ENCODE measurements around the gene TMEM250. TPM values are rescaled to one million over a fixed set of nuclear protein-coding genes. Genes with fewer than 3 reads are reported as not detected.

Gene TMEM250
- total RNA-seq, 2 donors from 2014 or later, result 38.9 to 40.1 TPM

DNA sequence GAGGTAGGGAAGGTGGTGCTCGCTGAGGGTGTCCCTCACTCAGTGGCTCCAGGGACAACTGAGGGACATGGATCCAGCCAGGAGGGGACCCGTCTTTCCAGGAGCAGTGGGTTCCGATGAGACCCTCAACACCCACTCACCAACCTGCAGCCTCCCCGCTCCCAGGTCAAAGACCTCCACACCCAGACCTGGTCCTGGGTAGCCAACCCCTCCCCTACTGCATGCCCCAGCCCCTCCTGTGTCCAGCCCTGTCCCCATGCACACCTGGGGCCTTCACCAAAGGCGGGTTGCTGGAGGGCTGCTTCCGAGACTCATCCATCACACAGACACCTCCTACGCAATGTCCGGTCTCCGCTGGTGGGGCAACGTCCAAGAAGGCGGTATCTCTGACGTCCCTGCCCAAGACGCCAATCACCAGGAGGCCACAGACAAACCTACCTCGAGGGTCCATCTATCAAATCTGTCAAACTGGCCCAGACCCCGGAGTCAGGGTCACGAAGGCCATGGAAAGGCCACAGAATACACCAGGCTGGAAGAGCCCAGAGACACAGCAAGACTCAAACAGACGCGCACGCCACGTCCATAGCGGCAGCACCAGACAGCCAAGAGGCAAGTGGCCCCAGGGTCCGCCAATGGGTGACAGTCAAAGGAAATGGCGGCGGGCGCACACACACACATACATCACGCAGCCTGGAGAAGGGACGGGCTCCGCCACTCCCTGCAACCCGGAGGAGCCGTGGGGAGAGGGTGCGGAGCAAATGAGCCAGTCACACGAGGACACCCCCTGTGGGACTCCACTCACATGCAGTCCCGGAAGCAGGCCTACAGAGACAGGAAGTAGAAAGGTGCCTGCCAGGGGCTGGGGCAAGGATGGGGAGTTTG lies 34.4 kb downstream of the TMEM250 start:
- Histone ChIP-seq H3K4me3 (no peak overlapping the region), H3K27me3 (replicated peaks; ENCODE audit: insufficient read depth) (no peaks in the 10 kb centered on the region), H3K36me3 (peaks cover 4% of the 10 kb centered on the region), H3K4me1 (ENCODE audit: control insufficient read depth in 1 of 2, low read depth in 2 of 2) (peaks cover 32 to 84% of the 10 kb centered on the region in 2 donors), H3K9me3 (no peaks in the 10 kb centered on the region), H3K27ac (no peak overlapping the region)
- no peak for DNase-seq (ENCODE audit: low spot score)
- TF ChIP-seq, protein P1, sequence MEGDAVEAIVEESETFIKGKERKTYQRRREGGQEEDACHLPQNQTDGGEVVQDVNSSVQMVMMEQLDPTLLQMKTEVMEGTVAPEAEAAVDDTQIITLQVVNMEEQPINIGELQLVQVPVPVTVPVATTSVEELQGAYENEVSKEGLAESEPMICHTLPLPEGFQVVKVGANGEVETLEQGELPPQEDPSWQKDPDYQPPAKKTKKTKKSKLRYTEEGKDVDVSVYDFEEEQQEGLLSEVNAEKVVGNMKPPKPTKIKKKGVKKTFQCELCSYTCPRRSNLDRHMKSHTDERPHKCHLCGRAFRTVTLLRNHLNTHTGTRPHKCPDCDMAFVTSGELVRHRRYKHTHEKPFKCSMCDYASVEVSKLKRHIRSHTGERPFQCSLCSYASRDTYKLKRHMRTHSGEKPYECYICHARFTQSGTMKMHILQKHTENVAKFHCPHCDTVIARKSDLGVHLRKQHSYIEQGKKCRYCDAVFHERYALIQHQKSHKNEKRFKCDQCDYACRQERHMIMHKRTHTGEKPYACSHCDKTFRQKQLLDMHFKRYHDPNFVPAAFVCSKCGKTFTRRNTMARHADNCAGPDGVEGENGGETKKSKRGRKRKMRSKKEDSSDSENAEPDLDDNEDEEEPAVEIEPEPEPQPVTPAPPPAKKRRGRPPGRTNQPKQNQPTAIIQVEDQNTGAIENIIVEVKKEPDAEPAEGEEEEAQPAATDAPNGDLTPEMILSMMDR (IDR thresholded peaks at IDR 0.05), result no peak
- no peak for ATAC-seq (ENCODE audit: insufficient number of reproducible peaks, low FRiP score, low read depth)

DNA sequence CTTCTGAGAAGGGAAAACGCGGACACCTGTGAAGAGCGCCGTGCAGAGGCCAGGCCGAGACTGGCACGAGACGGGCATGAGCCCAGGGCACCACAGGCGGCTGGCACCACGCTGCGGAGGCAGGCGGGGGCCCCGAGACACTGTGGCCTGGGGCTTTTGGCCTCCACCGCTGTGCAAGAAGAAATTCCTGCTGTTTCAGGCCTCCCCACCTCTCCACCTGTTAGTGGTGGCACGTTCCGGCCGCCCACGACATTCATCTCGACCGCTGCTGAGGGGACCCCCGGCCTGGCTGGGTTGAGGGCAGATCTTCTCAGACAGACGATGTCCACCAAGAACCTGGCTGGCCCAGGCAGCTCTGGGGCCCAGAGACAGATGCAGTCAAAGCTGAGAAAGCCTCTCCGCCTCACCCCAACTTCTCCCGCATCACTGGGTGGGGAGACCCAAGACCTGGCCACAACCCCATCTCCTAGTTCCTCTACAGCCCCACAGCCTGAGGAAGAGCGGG lies 35.1 kb downstream of the TMEM250 start:
- H3K27me3 ChIP-seq (replicated peaks; ENCODE audit: insufficient read depth), result no peaks in the 10 kb centered on the region
- DNase-seq (ENCODE audit: low spot score), result no peak
- ATAC-seq (ENCODE audit: insufficient number of reproducible peaks, low FRiP score, low read depth), result no peak
- TF ChIP-seq, protein P1 (IDR thresholded peaks at IDR 0.05), result no peak
- H3K9me3 ChIP-seq, result no peaks in the 10 kb centered on the region
- no peak overlapping the region for H3K4me3 ChIP-seq
- peaks cover 4% of the 10 kb centered on the region for H3K36me3 ChIP-seq
- no peak overlapping the region for H3K27ac ChIP-seq
- peaks cover 30 to 84% of the 10 kb centered on the region in 2 donors for H3K4me1 ChIP-seq (ENCODE audit: control insufficient read depth in 1 of 2, low read depth in 2 of 2)

DNA sequence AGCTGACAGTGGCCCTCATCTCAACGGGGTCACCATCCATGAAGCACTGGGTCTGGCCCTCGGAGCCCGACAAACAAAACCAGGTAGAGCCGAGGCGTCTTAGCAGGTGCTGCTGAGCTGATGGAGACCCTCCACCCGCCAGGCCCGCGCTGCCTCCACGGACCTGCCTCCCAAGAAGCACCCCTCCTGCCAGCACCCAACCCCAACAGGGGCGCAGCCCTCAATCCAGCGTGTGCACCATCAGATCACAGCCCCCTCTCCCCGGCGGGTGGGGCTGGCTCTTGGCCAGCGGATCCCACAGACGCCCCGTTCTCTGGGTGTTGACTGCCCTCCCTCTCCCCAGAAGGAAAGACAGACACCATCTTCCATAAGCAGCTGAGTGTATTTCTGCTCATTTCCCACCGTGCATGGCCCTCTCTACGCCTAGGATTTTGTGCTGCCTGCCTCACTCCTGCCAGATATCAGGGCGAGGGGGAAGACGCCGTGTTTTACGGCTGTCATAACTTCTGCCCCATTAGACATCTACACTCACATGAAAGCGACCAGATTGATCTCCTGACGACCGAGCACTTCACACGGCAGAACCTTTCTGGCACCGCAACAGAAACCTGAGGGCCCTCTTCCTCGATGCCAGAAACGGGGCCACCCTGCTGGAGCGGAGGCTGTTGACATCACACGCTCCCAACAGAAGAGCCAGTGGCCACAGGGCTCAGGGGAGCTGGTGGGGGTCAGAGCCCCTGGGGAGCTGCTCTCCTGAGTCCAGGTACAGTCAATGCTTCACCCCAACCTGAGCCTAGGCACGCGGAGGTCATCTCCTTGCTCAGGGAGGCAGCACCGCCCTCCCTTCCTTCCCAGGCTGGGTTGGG lies 35.9 kb downstream of the TMEM250 start:
- peaks cover 28 to 78% of the 10 kb centered on the region in 2 donors for H3K4me1 ChIP-seq (ENCODE audit: control insufficient read depth in 1 of 2, low read depth in 2 of 2)
- H3K27ac ChIP-seq, result no peak overlapping the region
- DNase-seq (ENCODE audit: low spot score), result no peak

DNA sequence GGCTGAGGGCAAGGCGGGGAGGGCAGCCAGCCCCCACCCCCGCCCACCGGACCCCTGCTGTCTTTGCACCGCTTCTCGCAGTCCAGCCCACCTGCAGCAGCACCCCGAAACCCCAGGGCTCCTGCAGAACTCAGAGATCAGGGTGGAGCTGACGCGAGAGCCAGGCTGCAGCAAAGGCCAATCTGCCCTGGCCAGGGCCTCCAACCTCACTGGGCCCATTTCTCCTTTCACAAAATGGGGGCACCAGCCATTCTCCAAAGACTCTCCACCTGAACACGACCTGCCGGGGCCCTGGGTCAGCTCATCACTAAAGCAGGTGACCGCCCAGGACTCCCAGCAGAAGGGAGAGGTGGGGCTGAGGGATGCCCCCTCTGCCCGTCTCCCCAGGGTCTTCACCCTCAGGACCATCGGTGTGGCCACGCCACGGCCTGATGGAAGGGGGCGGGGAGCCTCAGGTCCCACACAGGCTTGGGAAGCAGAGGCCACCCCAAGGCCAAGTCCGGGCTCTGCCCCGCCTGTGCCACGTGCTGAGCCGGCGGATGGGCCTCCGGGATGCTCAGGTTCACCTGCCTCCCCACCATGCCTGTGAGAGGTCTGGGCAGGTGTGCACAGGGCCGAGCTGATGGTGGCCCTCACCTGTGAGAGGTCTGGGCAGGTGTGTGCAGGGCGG lies 36.7 kb downstream of the TMEM250 start:
- TF ChIP-seq, protein P1 (IDR thresholded peaks at IDR 0.05), result no peak
- Histone ChIP-seq H3K9me3 (no peaks in the 10 kb centered on the region), H3K27me3 (replicated peaks; ENCODE audit: insufficient read depth) (no peaks in the 10 kb centered on the region), H3K4me1 (ENCODE audit: control insufficient read depth in 1 of 2, low read depth in 2 of 2) (peaks cover 20 to 71% of the 10 kb centered on the region in 2 donors), H3K27ac (no peak overlapping the region), H3K36me3 (peaks cover 4% of the 10 kb centered on the region), H3K4me3 (no peak overlapping the region)
- no peak for ATAC-seq (ENCODE audit: insufficient number of reproducible peaks, low FRiP score, low read depth)
- no peak for DNase-seq (ENCODE audit: low spot score)

More for the DNA sequence above, 35.9 kb downstream of the TMEM250 start:
- Histone ChIP-seq H3K4me3 (no peak overlapping the region), H3K36me3 (peaks cover 4% of the 10 kb centered on the region), H3K9me3 (no peaks in the 10 kb centered on the region), H3K27me3 (replicated peaks; ENCODE audit: insufficient read depth) (no peaks in the 10 kb centered on the region)
- ATAC-seq (ENCODE audit: insufficient number of reproducible peaks, low FRiP score, low read depth), result no peak
- TF ChIP-seq, protein P1 (IDR thresholded peaks at IDR 0.05), result no peak

All from thoracic aorta (tissue), 2 donors.